Upper lobe of right lung (tissue), 1 donor: Measurements from ENCODE around the gene ME3. TPM values are rescaled to one million over a fixed set of nuclear protein-coding genes. Genes with fewer than 3 reads are reported as not detected.

ENCODE experiments used
- ATAC-seq: fragments of 200-7000 bp; cut with Tn5 transposase; one replicate; pipeline ENCODE4 v1.9.1; 2020; ENCODE audit warnings: mild to moderate bottlenecking, moderate library complexity
- DNase-seq: peaks from one replicate; pipeline ENCODE4 v3.0.0-alpha.2; 2020
- H3K27ac ChIP-seq: fragments of 200-600 bp; one replicate; pipeline ENCODE4 v1.8.0; 2022
- H3K27me3 ChIP-seq: fragments of 200-600 bp; one replicate; pipeline ENCODE4 v1.8.0; 2022; ENCODE audit warnings: mild to moderate bottlenecking
- H3K36me3 ChIP-seq: fragments of 200-600 bp; one replicate; pipeline ENCODE4 v1.8.0; 2022
- H3K4me1 ChIP-seq: fragments of 200-600 bp; one replicate; pipeline ENCODE4 v1.8.0; 2022
- H3K4me3 ChIP-seq: fragments of 200-600 bp; one replicate; pipeline ENCODE4 v1.8.0; 2022; ENCODE audit warnings: mild to moderate bottlenecking
- H3K9me3 ChIP-seq: fragments of 200-600 bp; one replicate; pipeline ENCODE4 v1.8.0; 2022
- CTCF ChIP-seq: fragments of 200-600 bp; IDR thresholded peaks from one replicate; pipeline ENCODE4 v1.8.0; 2022; ENCODE audit warnings: antibody characterized with exemption
- intact Hi-C: fragments of 100-400 bp; cut with DNase I; formaldehyde crosslinking; loops from one replicate; pipeline ENCODE4 v1.11.0; 2022
- total RNA-seq: library from RNA; stranded (reverse); fragmentation: NEBNext Ultra II Directional; extraction: Animal tissue kit (Norgen Biotek cat#: 25700); gene quantifications from one replicate; pipeline ENCODE4 v1.2.1, GENCODE V29; 2021
- donor health status: DM: no; HTN: yes; CAD: no; lungs with severe emphysema.

Gene ME3
- total RNA-seq, 1 donor from 2014 or later: 24.7 TPM

GRCh38 chr11:86559311-86559945, 113.0 kb downstream of the ME3 start:
- Histone ChIP-seq H3K27ac (peak overlapping the region; percentile 75), H3K36me3 (no peaks in the 10 kb centered on the region), H3K4me1 (peaks cover 17% of the 10 kb centered on the region), H3K9me3 (no peaks in the 10 kb centered on the region), H3K27me3 (no peaks in the 10 kb centered on the region), H3K4me3 (no peak overlapping the region)
- intact Hi-C loops: no loop called here
- DNase-seq (no peak), ATAC-seq (peak; percentile 49)
- no peak for TF ChIP-seq CTCF

GRCh38 chr11:86558841-86559240, 113.6 kb downstream of the ME3 start:
- no peaks in the 10 kb centered on the region for H3K36me3 ChIP-seq
- no peaks in the 10 kb centered on the region for H3K27me3 ChIP-seq
- no peak for DNase-seq
- intact Hi-C loops: no loop called here
- no peak for ATAC-seq
- H3K4me1 ChIP-seq: peaks cover 17% of the 10 kb centered on the region
- H3K9me3 ChIP-seq: no peaks in the 10 kb centered on the region
- no peak overlapping the region for H3K4me3 ChIP-seq
- TF ChIP-seq CTCF: no peak
- H3K27ac ChIP-seq: peak overlapping the region; percentile 75

GRCh38 chr11:86558207-86558606, 114.2 kb downstream of the ME3 start:
- H3K4me3 ChIP-seq: no peak overlapping the region
- DNase-seq: no peak
- H3K4me1 ChIP-seq: peaks cover 17% of the 10 kb centered on the region
- no peaks in the 10 kb centered on the region for H3K36me3 ChIP-seq
- no peaks in the 10 kb centered on the region for H3K27me3 ChIP-seq
- intact Hi-C loops: no loop called here
- ATAC-seq: peak; percentile 59
- TF ChIP-seq CTCF: no peak
- no peaks in the 10 kb centered on the region for H3K9me3 ChIP-seq
- H3K27ac ChIP-seq: peak overlapping the region; percentile 75

GRCh38 chr11:86555866-86556265, 116.5 kb downstream of the ME3 start:
- intact Hi-C loops: no loop called here
- no peaks in the 10 kb centered on the region for H3K27me3 ChIP-seq
- ATAC-seq: no peak

GRCh38 chr11:86555401-86555800, 117.0 kb downstream of the ME3 start:
- Histone ChIP-seq H3K36me3 (no peaks in the 10 kb centered on the region), H3K27ac (no peak overlapping the region), H3K27me3 (no peaks in the 10 kb centered on the region), H3K4me3 (no peak overlapping the region), H3K9me3 (no peaks in the 10 kb centered on the region), H3K4me1 (peaks cover 35% of the 10 kb centered on the region)
- no peak for TF ChIP-seq CTCF
- DNase-seq: no peak
- no peak for ATAC-seq
- intact Hi-C loops: no loop called here

More at GRCh38 chr11:86555866-86556265, 116.5 kb downstream of the ME3 start:
- DNase-seq: no peak
- H3K4me1 ChIP-seq: peaks cover 31% of the 10 kb centered on the region
- TF ChIP-seq CTCF: no peak
- no peak overlapping the region for H3K27ac ChIP-seq
- no peaks in the 10 kb centered on the region for H3K36me3 ChIP-seq
- H3K9me3 ChIP-seq: no peaks in the 10 kb centered on the region
- no peak overlapping the region for H3K4me3 ChIP-seq

GRCh38 chr11:86553265-86553664, 119.2 kb downstream of the ME3 start:
- TF ChIP-seq CTCF: no peak
- DNase-seq (no peak), ATAC-seq (no peak)
- intact Hi-C loops: no loop called here
- Histone ChIP-seq H3K27me3 (no peaks in the 10 kb centered on the region), H3K4me1 (peaks cover 34% of the 10 kb centered on the region), H3K9me3 (no peaks in the 10 kb centered on the region), H3K4me3 (no peak overlapping the region), H3K27ac (peak overlapping the region; percentile 58), H3K36me3 (no peaks in the 10 kb centered on the region)
